T47D (cell line): ENCODE measurements around the gene FAM227B.
A peak's percentile ranks its signal among the peaks of the same experiment; 100 is the strongest.
"Not testable (repeated sequence)": the region's sequence is repeated elsewhere in the genome, so short reads cannot be mapped to it uniquely, and the experiment has no call there.

ENCODE experiments used
- DNase-seq, 2 experiments: peaks; one replicate each; pipeline versions ENCODE4 v3.0.0 to v3.0.0-alpha.2; 2011 to 2012; ENCODE audit warnings: low read depth in 1 of 2, low spot score in 1 of 2
- JUND ChIP-seq: IDR thresholded peaks from 2 replicates; pipeline ENCODE4 v1.6.1; 2012; ENCODE audit warnings: low read depth
- in situ Hi-C: cut with HindIII; loops from 2 replicates; pipeline ENCODE4 v1.10.0; 2016; ENCODE audit warnings: low sequenced_read_pairs, low pct_unique_long_range_greater_than_20kb

The FAM227B gene

DNA sequence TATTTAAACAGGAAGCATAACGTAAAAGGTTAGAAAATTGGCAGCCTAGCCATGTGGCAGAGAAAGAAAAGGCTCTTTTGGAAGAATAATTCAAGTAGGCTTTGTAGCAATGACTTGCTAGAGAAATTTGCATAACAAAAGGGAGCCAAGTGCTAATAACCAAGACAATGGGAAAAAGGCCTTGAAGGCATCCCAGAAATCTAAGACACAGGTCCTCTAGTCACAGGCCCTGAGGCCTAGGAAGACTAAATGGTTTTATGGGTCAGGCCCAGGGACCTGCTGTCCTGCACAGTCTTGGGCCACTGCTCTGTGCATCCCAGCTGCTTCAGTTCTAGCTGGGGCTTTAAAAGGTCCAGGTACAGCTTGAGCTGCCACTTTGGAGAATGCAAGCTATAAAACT lies 119.0 kb downstream of the FAM227B start:
- no peak for DNase-seq
- TF ChIP-seq JUND = no peak
- in situ Hi-C loops = no loop called here

DNA sequence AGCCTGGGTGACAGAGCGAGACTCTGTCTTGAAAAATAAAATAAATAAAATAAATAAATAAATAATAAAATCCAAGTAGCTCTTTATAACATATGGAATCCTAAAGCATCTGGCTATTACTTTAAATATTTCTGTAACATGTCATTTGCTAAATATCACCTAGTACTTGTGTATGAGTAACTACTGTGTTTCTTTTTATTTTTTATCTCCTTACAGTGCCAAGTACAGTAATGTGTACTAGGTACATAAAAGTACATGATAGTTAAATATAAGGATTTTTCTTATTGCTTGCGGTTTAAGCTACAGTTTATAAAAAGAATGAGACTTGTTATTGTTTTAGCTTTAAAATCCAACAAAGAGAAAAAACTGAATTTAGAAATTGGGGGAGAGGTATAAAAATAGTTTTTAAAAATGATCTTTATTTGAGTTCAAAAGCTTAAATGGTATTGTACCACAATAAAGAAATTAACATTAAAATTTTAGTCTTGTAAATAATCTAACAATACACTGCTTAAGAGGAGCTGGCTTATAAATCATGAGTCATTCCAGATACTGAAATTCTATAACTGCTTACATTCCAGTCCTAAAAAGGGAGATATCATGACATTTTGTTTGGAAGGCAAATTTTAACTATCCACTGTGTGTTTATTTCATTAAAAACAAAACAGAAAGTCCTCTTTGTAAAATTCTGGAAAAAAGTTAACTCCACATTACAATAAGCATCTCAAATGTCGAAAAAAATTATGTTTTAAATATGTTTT lies 124.4 kb downstream of the FAM227B start:
- DNase-seq = no peak
- TF ChIP-seq JUND = no peak
- in situ Hi-C loops = no loop called here

DNA sequence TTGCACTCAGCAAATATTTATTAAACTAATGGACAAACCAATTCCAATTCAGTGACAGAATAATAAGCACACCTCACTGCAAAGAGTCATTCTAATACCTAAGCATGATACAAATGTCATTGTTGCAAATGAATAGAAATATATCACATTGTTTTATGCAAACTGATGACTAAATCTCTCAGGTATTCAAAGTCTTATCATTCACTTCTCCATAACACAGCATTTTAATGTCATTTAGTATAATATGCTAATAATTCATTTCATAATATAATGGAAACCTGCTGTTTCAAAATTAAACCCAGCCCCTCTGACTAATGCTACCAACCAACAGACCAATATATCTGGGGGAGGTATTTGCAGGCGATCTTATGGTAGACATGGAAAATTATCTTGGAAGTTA lies 125.8 kb downstream of the FAM227B start:
- no peak for DNase-seq
- TF ChIP-seq JUND = no peak
- in situ Hi-C loops = no loop called here

DNA sequence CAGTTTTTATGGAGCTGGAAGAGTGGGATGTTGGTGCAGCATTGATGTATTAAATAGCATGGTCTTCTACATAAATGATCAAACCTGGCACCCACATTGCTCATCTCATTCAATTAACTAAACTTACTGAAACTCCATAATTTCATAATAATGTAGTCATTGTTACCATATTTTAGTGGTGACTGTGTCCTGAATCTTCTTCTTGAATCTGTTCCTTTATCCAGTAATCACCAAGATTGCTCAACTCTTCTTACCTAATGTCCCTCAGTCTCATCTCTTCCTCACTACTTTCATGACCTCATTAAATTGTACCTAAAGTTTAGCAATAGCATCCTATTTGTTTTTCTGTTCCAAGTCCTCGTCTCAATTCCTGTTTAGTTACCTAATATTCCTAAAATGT lies 127.8 kb downstream of the FAM227B start:
- DNase-seq = no peak
- no peak for TF ChIP-seq JUND
- in situ Hi-C loops = no loop called here

DNA sequence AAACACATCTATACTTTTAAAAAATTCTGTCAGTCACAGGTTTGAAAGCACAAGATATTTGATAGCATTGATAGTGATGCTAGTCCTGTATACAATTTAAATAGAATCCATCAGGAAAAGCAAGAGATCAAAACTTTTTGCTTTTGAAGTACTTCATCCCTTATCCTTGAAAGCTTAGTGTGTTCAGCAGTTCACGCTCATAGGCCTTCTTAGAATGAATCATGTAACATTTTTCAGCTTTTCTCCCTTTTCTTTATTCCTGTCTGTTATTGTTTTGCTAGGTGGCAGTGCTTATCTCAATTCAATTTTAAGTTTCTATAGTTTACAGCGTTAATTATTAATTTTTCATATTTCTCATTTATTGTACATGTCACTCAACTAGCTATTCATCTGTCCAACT lies 128.5 kb downstream of the FAM227B start:
- no peak for TF ChIP-seq JUND
- no peak for DNase-seq
- in situ Hi-C loops = no loop called here

DNA sequence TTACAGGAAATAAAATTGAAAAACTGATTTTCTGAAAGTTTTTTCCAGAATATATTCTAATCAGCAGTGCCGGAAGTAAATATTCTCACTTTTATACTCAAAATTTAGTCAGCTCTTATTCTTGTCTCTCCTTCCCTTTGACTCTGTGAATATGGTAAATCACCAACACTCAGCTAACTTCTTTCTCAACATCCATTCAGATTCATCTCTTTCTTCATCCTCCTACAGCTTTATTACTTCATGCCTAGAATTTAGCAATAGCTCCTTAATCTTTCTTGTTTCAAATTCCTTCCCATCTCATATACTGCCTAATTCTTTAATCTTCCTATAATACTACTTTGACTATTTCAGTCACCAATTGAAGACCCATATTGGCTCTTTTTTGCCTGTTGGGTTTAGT lies 129.7 kb downstream of the FAM227B start:
- no peak for TF ChIP-seq JUND
- in situ Hi-C loops = no loop called here
- no peak for DNase-seq

DNA sequence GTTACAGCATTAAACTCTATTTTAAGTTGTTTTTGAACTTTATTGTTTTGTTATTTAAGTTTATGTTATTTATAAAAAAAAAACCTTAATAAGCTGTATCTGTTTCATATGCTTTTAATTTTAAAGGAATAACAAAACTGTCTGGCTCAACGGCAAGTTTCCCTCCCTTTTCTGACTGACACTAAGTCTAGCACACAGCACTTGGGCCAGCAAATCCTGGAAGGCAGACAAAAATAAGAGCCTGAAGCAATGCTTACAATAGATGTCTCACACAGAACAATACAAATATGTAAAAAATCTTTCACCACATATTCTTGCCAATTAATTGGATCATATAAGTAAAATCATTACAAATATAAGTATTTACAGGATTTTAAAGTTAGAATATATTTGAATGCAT lies 135.2 kb downstream of the FAM227B start:
- DNase-seq, in situ Hi-C loops: not testable (repeated sequence)

DNA sequence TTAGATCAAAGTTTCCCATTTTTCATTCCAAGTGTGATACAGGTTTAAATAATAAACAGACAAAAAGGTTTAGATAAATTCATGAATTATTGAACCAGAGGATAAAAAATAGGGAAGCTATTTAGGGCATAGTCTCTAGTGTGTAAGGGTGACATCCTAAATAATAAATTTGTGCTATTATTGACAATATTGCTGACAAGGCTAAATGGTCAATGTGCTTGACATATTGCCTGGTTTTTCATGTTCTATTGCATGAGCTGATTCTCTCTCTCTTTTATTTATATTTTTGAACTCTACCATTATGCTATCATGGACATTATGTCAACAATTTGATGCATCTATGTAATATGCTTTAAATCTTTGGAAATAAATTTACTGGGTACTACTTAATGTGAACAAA lies 141.6 kb downstream of the FAM227B start:
- in situ Hi-C loops, DNase-seq: not testable (repeated sequence)

DNA sequence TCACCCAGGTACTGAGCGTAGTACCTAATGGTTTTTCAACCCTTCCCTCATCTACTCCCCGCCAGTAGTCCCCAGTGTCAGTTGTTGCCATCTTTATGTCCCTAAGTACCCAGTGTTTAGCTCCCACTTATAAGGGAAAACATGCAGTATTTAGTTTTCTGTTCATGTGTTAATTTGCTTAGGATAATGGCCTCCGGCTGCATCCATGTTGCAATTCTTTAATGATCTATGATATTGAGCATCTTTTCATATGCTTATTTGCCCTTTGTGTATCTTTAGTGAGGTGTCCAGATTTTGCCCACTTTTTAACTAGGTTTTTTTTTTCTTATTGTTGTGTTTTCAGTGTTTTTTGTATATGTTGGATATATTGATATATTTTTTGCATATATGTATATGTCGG lies 142.6 kb downstream of the FAM227B start:
- in situ Hi-C loops, DNase-seq: not testable (repeated sequence)

DNA sequence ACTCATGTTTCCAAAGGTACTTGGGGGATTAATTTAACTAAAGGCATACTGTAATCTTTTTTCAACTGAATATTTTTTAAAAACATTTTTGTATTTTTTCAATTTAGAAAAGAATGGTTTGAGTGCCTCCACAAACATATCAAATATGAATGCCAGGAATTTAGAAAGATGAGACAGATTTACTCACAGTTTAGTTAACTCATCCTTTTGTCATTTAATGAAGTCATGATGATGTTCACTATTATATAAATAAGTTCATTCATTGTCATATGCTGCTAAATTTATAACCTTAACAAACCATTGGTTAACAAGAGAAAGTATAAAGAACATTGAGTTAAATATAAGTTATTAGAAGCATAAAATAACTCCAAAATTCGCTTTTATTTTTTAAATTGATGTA lies 147.6 kb downstream of the FAM227B start:
- in situ Hi-C loops = no loop called here
- no peak for TF ChIP-seq JUND
- no peak for DNase-seq

DNA sequence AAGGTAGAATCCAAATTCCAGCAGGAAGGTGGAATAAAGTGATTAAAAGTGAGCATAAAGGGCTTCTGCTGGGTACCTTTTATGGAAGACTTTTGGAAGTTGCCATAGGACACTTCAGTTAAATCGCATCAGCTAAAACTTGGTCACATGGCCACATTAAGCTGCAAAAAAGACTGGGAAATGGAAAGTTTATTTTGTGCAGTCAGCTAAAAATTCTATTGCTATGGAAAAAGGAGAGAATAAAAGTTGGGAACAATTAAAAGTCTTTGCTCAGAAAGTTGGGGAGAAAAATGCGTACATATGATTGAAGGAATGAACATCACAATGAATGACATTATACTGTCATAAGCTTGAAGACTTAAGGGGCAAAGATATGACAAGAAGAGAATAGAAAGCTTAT lies 148.3 kb downstream of the FAM227B start:
- in situ Hi-C loops = no loop called here
- no peak for TF ChIP-seq JUND
- DNase-seq = no peak

DNA sequence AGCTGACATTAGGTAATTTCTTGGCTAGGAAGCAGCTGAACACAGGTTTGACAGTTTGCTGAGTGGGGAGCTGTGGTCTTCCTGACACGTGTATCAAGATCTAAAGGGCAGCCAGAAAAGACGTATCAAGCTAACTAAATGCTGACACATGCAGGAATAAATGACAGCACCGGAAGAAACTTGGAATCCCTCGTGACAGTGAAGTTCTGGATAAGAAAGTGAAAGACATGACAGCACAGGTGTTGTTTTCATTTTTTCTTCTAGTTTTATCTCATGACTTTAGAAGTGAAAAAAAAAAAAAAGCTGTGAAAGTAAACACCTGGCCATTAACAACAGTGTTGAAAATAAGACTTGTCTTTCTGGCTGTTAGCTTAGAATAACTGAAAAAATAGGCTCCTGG lies 148.9 kb downstream of the FAM227B start:
- TF ChIP-seq JUND = no peak
- in situ Hi-C loops = no loop called here
- no peak for DNase-seq

DNA sequence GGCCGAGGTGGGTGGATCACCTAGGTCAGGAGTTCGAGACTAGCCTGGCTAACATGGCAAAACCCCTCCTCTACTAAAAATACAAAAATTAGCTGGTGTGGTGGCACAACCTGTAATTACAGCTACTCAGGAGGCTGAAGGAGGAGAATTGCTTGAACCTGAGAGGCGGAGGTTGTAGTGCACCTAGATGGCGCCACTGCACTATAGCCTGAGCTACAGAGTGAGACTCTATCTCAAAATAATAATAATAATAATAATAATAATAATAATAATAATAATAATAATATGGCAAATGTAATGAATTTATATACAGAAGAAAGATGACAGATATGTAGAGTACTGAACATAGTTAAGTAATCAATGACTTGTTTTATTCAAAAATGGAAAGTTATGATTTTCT lies 149.4 kb downstream of the FAM227B start:
- peak in 1 of 2 experiments; percentile 21 for DNase-seq
- in situ Hi-C loops = not testable (repeated sequence)

DNA sequence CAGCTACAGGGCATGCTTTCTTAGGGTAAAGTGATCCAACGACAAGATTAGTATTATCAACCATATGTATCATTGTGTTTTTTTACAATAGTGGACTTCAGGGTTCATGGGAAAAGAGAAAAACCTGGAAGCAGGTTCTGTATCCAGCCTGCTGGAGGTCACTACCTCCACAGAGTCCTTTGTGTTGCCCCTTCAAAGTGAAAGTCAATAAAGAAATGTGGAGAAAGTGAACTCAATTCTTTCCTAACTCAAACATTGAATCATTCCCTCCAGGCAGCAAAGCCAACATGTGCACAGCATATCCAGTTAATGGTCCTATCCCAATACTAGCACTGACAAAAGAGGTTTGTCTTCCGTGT lies 152.2 kb downstream of the FAM227B start:
- in situ Hi-C loops = no loop called here
- TF ChIP-seq JUND = no peak
- peak; percentile 3 to 25 for DNase-seq
